Measurements from ENCODE around the gene CLSTN3. TPM values are rescaled to one million over a fixed set of nuclear protein-coding genes. Genes with fewer than 3 reads are reported as not detected.

The CLSTN3 gene
- total and polyA plus RNA-seq, 9 of the 15 experiments (the other 6 are each of a cell fraction or from before 2014, with no cell fraction given) = 0.08 to 23.2 (median 11.0) TPM

DNA sequence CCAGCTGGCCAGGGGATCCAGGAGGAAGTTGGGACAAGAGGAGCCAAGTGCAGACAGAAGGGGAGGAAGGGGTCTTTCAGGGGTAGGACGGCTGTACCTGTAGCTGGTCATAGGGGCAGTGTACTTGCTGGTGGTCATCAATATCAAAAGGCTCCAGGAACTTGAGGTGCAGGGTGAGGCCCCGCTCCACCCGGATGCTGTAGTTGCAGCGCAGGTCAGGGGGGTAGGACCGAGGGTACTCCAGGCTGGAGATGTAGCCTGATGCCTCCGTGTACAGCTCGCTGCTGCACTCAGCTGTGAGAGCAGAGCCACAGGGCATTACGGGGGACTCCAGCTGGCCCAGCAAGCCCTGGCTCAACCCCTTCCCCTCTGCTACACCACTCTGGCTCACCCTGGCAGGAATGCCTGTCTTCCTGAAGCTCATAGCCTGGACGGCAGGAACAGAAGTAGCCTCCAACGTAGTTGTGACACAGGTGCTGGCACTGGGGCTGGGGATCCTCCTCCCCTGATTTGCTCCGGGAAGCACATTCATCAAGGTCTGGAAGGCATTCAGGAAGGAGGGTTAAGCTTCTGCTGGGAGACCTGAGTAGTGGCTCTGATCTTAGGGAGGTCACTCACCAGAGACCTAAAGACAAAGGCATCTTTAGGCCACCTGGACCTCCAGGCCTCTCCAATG, 40.8 kb upstream of the CLSTN3 start:
- Histone ChIP-seq H3K4me1 (replicated peaks in 1 of 2; ENCODE audit: control insufficient read depth in 2 of 2, insufficient read depth in 2 of 2, low read length in 2 of 2) (peaks cover 6 to 16% of the 10 kb centered on the region in 2 experiments; a peak in 3 of 5 replicates), H3K4me3 (no peak overlapping the region), H3K9me1 (ENCODE audit: control insufficient read depth, insufficient read depth, low read length) (no peaks in the 10 kb centered on the region), H4K20me1 (replicated peaks; ENCODE audit: control insufficient read depth, insufficient read depth, low read length) (no peaks in the 10 kb centered on the region), H3K27ac (ENCODE audit: extremely low read depth, low read depth, low read length) (no peak overlapping the region), H3K79me2 (ENCODE audit: control insufficient read depth, insufficient read depth, low read length) (no peaks in the 10 kb centered on the region), H3K4me2 (ENCODE audit: insufficient read depth, low read length) (no peak overlapping the region), H3K9ac (ENCODE audit: insufficient read depth in 1 of 2, low read depth in 2 of 2, low read length in 2 of 2) (no peak overlapping the region), H3K27me3 (ENCODE audit: control insufficient read depth in 2 of 2, insufficient read depth in 2 of 2, low read length in 2 of 2) (no peaks in the 10 kb centered on the region; a peak in 2 of 5 replicates), H3K36me3 (ENCODE audit: control insufficient read depth, insufficient read depth, low read length) (no peaks in the 10 kb centered on the region), H3K9me3 (replicated peaks; ENCODE audit: control insufficient read depth, insufficient read depth, low read depth, low read length) (no peaks in the 10 kb centered on the region), H2AFZ (ENCODE audit: low read depth, low read length) (no peak overlapping the region)
- no peak for ATAC-seq
- DNase-seq (ENCODE audit: extremely low read depth in 1 of 4, low spot score in 3 of 4) = no peak
- ChIA-PET CTCF (ENCODE audit: low intra/inter-chr PET ratio) (no interaction called here), POLR2A (interaction anchor here (0.6 to 0.8 kb wide), 2 partner anchors 9 to 14 kb away, joined by 3 read pairs; no protein-coding TSS in a partner anchor)
- BruUV-seq (replicated peaks) = no TSS peak
- no peak for FAIRE-seq
- intact Hi-C loops (cut with micrococcal nuclease) (no loop called here), in situ Hi-C loops (cut with MboI) (no loop called here)
- WGBS (ENCODE audit: insufficient coverage, low coverage, missing lambda C conversion rate) = 28% methylated on average over 11 of the region's 11 CpGs
- no peak for TF ChIP-seq SETDB1 (IDR thresholded peaks at IDR 0.05; ENCODE audit: low read length)
- TF ChIP-seq PTTG1 (tag; IDR thresholded peaks at IDR 0.05; ENCODE audit: low read depth) = no peak
- TF ChIP-seq, protein P1, sequence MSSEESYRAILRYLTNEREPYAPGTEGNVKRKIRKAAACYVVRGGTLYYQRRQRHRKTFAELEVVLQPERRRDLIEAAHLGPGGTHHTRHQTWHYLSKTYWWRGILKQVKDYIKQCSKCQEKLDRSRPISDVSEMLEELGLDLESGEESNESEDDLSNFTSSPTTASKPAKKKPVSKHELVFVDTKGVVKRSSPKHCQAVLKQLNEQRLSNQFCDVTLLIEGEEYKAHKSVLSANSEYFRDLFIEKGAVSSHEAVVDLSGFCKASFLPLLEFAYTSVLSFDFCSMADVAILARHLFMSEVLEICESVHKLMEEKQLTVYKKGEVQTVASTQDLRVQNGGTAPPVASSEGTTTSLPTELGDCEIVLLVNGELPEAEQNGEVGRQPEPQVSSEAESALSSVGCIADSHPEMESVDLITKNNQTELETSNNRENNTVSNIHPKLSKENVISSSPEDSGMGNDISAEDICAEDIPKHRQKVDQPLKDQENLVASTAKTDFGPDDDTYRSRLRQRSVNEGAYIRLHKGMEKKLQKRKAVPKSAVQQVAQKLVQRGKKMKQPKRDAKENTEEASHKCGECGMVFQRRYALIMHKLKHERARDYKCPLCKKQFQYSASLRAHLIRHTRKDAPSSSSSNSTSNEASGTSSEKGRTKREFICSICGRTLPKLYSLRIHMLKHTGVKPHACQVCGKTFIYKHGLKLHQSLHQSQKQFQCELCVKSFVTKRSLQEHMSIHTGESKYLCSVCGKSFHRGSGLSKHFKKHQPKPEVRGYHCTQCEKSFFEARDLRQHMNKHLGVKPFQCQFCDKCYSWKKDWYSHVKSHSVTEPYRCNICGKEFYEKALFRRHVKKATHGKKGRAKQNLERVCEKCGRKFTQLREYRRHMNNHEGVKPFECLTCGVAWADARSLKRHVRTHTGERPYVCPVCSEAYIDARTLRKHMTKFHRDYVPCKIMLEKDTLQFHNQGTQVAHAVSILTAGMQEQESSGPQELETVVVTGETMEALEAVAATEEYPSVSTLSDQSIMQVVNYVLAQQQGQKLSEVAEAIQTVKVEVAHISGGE (CRISPR knock-in tag; IDR thresholded peaks at IDR 0.05) = no peak
- TF ChIP-seq SMARCA5 (IDR thresholded peaks at IDR 0.05) = no peak
- no peak for TF ChIP-seq RFX5 (IDR thresholded peaks at IDR 0.05; ENCODE audit: low read depth, low read length)
- TF ChIP-seq KLF16 (IDR thresholded peaks at IDR 0.05) = no peak
- TF ChIP-seq, protein P2, sequence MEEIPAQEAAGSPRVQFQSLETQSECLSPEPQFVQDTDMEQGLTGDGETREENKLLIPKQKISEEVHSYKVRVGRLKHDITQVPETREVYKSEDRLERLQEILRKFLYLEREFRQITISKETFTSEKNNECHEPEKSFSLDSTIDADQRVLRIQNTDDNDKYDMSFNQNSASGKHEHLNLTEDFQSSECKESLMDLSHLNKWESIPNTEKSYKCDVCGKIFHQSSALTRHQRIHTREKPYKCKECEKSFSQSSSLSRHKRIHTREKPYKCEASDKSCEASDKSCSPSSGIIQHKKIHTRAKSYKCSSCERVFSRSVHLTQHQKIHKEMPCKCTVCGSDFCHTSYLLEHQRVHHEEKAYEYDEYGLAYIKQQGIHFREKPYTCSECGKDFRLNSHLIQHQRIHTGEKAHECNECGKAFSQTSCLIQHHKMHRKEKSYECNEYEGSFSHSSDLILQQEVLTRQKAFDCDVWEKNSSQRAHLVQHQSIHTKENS (CRISPR knock-in tag; IDR thresholded peaks at IDR 0.05) = no peak
- no peak for TF ChIP-seq BCL6 (CRISPR knock-in tag; IDR thresholded peaks at IDR 0.05)
- TF ChIP-seq CHD1 (IDR thresholded peaks at IDR 0.05; ENCODE audit: low read length) = no peak
- TF ChIP-seq, protein P3, sequence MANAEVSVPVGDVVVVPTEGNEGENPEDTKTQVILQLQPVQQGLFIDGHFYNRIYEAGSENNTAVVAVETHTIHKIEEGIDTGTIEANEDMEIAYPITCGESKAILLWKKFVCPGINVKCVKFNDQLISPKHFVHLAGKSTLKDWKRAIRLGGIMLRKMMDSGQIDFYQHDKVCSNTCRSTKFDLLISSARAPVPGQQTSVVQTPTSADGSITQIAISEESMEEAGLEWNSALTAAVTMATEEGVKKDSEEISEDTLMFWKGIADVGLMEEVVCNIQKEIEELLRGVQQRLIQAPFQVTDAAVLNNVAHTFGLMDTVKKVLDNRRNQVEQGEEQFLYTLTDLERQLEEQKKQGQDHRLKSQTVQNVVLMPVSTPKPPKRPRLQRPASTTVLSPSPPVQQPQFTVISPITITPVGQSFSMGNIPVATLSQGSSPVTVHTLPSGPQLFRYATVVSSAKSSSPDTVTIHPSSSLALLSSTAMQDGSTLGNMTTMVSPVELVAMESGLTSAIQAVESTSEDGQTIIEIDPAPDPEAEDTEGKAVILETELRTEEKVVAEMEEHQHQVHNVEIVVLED (CRISPR knock-in tag; IDR thresholded peaks at IDR 0.05) = no peak
- TF ChIP-seq, protein P4, sequence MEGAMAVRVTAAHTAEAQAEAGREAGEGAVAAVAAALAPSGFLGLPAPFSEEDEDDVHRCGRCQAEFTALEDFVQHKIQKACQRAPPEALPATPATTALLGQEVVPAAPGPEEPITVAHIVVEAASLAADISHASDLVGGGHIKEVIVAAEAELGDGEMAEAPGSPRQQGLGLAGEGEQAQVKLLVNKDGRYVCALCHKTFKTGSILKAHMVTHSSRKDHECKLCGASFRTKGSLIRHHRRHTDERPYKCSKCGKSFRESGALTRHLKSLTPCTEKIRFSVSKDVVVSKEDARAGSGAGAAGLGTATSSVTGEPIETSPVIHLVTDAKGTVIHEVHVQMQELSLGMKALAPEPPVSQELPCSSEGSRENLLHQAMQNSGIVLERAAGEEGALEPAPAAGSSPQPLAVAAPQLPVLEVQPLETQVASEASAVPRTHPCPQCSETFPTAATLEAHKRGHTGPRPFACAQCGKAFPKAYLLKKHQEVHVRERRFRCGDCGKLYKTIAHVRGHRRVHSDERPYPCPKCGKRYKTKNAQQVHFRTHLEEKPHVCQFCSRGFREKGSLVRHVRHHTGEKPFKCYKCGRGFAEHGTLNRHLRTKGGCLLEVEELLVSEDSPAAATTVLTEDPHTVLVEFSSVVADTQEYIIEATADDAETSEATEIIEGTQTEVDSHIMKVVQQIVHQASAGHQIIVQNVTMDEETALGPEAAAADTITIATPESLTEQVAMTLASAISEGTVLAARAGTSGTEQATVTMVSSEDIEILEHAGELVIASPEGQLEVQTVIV (CRISPR knock-in tag; IDR thresholded peaks at IDR 0.05; ENCODE audit: borderline replicate concordance) = no peak
- no peak for TF ChIP-seq ZNF717 (CRISPR knock-in tag; IDR thresholded peaks at IDR 0.05)

All from K562 (cell line).